BJ (cell line): ENCODE results near the gene NBEAL2. TPM values are rescaled to one million over a fixed set of nuclear protein-coding genes. Genes with fewer than 3 reads are reported as not detected.

Experiments
- CTCF ChIA-PET: fragments of 350-600 bp; formaldehyde crosslinking; extraction: SDS; loops from one replicate; lab custom pipeline; 2021; ENCODE audit warnings: antibody characterized with exemption, inconsistent platforms; lab: Yijun Ruan, JAX
- POLR2A ChIA-PET: fragments of 300-600 bp; sonication (Branson Sonifier 250); formaldehyde crosslinking; extraction: SDS; loops from one replicate; lab custom pipeline; 2021; ENCODE audit warnings: antibody characterized with exemption; lab: Charles Lee
- DNase-seq: peaks from one replicate; pipeline ENCODE4 v3.0.0-alpha.2; 2011; ENCODE audit warnings: low read depth
- H3K27me3 ChIP-seq: 2 replicates; pipeline ENCODE4 v1.6.0; 2011; ENCODE audit warnings: low read length; ENCODE audit not compliant: control insufficient read depth, insufficient read depth
- H3K36me3 ChIP-seq: 2 replicates; pipeline ENCODE4 v1.5.1; 2011; ENCODE audit warnings: low read length; ENCODE audit not compliant: control insufficient read depth, insufficient read depth
- H3K4me3 ChIP-seq: 2 replicates; pipeline ENCODE4 v1.5.1; 2011; ENCODE audit warnings: low read depth, mild to moderate bottlenecking, control low read depth, low read length
- polyA plus RNA-seq: library from polyadenylated mRNA; depleted of rRNA; stranded (reverse); fragments of >200 nt; gene quantifications from 2 replicates; pipeline ENCODE4 v1.2.3, GENCODE V29; 2011
- TF ChIP-seq, protein P1 (sequence below): IDR thresholded peaks from 2 replicates; pipeline ENCODE4 v1.5.1; 2011; ENCODE audit warnings: low read depth, mild to moderate bottlenecking, control low read depth, inconsistent platforms, low read length, moderate library complexity; ENCODE audit not compliant: insufficient read depth

NBEAL2 gene
- polyA plus RNA-seq, 1 experiment = 5.1 TPM

DNA sequence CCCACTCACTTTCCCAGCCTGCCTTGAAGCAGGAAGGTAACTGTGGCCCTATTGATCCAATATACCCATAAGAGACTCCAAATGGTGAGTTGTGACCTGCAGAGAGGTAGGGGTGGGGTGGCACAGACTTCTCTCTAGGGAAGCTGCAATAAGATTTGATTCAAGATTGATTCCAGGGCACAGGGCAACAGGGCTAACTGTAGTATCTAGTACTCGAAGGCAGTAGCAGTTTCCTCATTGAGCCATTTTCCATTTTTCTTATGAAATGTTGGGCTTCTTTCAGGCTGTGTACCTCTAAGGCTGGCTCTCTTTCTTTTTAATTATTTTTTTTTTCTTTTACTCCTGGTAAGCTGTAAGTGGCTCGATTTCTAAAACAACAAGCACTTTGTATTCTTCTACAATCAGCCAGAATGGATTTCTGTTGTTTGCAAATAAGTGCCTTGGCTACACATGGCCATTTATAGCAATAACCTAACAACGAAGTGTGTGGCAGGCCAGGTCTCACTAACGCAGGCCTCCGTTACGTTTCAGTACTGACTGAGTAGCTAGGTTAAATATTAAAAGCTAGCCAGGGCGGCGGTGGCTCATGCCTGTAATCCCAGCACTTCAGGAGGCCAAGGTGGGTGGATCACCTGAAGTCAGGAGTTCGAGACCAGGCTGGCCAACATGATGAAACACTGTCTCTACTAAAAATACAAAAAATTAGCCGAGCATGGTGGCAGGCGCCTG lies 22.2 kb upstream of the NBEAL2 start:
- DNase-seq = no peak
- Histone ChIP-seq H3K27me3 (no peaks in the 10 kb centered on the region), H3K36me3 (peaks cover 1% of the 10 kb centered on the region; the same call in 1 of the 2 replicates), H3K4me3 (no peak overlapping the region)
- CTCF ChIA-PET = interaction anchor here (0.5 to 1.7 kb wide), 5 partner anchors 19 to 1400 kb away, joined by 3 to 5 read pairs (median 3); partner anchors contain the start of gene CCDC12
- TF ChIP-seq, protein P1, sequence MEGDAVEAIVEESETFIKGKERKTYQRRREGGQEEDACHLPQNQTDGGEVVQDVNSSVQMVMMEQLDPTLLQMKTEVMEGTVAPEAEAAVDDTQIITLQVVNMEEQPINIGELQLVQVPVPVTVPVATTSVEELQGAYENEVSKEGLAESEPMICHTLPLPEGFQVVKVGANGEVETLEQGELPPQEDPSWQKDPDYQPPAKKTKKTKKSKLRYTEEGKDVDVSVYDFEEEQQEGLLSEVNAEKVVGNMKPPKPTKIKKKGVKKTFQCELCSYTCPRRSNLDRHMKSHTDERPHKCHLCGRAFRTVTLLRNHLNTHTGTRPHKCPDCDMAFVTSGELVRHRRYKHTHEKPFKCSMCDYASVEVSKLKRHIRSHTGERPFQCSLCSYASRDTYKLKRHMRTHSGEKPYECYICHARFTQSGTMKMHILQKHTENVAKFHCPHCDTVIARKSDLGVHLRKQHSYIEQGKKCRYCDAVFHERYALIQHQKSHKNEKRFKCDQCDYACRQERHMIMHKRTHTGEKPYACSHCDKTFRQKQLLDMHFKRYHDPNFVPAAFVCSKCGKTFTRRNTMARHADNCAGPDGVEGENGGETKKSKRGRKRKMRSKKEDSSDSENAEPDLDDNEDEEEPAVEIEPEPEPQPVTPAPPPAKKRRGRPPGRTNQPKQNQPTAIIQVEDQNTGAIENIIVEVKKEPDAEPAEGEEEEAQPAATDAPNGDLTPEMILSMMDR = no peak
- POLR2A ChIA-PET = no interaction called here

DNA sequence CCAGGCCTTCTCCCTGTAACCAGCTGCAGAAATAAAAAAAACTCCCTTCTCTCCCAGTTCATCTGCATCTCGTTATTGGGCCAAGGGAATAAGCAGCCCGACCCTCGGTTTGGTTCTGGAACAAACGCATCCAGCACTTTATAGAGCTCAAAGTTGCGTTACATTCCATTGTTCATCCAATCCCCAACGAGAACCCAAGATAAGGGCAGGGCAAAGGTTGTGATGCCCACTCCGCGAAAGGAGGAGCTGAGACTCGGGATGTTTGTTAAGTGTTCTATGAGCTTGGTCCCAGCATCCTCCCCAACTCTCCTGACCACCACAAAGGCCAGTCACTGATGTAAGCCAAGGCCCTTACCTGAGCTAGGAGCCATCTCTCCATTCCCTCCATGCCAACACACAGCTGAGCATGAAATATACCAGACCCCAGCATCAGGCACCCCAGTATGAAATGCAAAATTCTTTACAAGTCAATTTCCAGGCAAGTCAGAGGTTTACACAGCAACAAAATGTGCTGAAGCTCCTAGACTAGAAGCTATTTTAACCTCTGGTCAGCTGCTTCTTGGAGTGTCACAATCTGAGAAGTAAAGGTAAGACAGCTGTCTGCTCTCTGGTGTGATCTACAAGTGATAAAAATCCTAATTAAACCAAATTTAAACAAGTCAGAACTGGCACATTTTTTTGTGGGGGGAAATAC lies 20.9 kb upstream of the NBEAL2 start:
- Histone ChIP-seq H3K4me3 (no peak overlapping the region), H3K27me3 (no peaks in the 10 kb centered on the region), H3K36me3 (peaks cover 1% of the 10 kb centered on the region; the same call in 1 of the 2 replicates)
- TF ChIP-seq, protein P1 = no peak
- no peak for DNase-seq
- POLR2A ChIA-PET = no interaction called here
- CTCF ChIA-PET = interaction anchor here (0.9 to 1.7 kb wide), 5 partner anchors 23 to 49 kb away, joined by 4 to 6 read pairs (median 5); no protein-coding TSS in a partner anchor

DNA sequence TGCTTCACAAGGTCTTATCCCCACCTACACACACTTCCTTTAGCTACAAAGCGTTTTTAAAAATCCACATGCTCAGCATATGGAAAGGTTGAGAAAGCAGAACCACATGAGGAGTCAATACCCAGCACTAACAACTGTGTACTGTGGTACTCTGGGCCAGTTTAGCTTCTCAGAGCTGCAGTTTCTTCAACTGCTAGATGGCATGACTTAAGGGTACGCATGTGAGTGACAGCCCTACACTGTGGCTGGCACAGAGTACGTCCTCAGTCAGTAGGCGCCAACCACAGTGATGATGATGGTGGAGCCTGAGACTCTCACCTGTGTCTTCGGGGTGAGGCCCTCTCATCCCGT lies 20.3 kb upstream of the NBEAL2 start:
- POLR2A ChIA-PET = no interaction called here
- H3K27me3 ChIP-seq = no peaks in the 10 kb centered on the region
- no peak overlapping the region for H3K4me3 ChIP-seq
- TF ChIP-seq, protein P1 = no peak
- H3K36me3 ChIP-seq = peaks cover 1% of the 10 kb centered on the region; the same call in 1 of the 2 replicates
- CTCF ChIA-PET = interaction anchor here (0.9 to 1.7 kb wide), 4 partner anchors 23 to 50 kb away, joined by 4 to 6 read pairs (median 4); no protein-coding TSS in a partner anchor
- DNase-seq = no peak

DNA sequence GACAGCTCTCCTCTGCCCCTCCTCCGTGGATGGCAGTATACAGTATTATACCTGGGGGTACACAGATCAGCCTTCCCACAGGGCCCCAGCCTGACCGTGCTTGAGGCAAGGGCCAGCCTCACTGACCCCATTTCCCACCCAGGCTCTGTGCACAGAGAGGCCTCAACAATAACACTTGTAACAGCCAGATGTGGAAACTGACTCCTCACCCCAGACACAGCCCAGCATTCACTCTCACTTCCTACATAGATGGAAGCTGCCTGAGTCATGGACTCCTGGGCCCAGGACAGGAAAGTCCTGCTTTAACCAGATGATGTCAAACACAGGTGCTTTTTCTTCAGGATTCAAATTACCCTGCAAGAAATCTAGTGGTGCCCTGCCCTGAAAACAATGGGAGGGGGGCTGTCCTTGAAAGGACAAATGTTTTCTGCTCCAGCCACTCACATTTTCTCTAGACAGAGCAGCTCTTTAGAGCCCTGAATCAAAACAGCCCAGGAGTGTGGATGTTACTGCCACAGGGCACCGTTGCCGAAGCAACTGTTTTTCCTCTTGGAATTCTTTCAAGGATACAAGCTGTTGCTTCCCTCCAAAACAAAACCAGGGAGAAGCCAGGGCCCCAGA lies 19.3 kb upstream of the NBEAL2 start:
- POLR2A ChIA-PET = no interaction called here
- H3K36me3 ChIP-seq = peaks cover 1% of the 10 kb centered on the region; the same call in 1 of the 2 replicates
- H3K27me3 ChIP-seq = no peaks in the 10 kb centered on the region
- TF ChIP-seq, protein P1 = no peak
- no peak for DNase-seq
- CTCF ChIA-PET = interaction anchor here (1.3 to 1.7 kb wide), 2 partner anchors 24 to 51 kb away, joined by 5 to 6 read pairs; no protein-coding TSS in a partner anchor
- no peak overlapping the region for H3K4me3 ChIP-seq

DNA sequence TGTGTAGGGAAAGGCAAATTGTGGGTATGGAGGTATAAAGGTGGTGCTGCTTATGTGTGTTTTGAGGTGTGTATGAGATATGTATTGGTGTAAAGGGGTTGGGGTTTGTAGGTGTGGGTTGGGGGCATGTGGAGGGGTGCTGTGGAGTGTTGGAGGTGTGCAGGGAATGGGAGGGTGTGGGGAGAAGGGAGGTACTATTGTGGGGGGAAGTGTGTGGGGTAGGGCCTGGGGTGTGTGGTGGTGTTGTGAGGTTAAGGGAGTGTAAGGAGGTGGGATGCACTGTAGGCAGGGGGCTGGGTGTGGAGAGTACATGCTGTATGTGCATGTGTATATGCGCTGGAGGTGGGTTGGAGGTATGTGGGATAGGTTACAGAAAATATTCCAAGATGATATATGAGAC lies 18.6 kb upstream of the NBEAL2 start:
- POLR2A ChIA-PET = no interaction called here
- TF ChIP-seq, protein P1 = no peak
- peaks cover 1% of the 10 kb centered on the region; the same call in 1 of the 2 replicates for H3K36me3 ChIP-seq
- H3K4me3 ChIP-seq = no peak overlapping the region
- CTCF ChIA-PET = no interaction called here
- no peak for DNase-seq
- H3K27me3 ChIP-seq = no peaks in the 10 kb centered on the region
